ENCODE measurements around the gene SH3YL1.

The SH3YL1 gene

GRCh38 chr2:282371-283263 lies 18.8 kb upstream of the SH3YL1 start:
- no peak for DNase-seq (ENCODE audit: low read depth in 3 of 3)

GRCh38 chr2:281381-281780 lies 17.5 kb upstream of the SH3YL1 start:
- no peak for DNase-seq (ENCODE audit: low read depth in 3 of 3)

- no peak for DNase-seq (ENCODE audit: low read depth in 3 of 3)
Observed at GRCh38 chr2:280650-281110, 16.8 kb upstream of the SH3YL1 start.

GRCh38 chr2:279956-280649 lies 16.3 kb upstream of the SH3YL1 start:
- no peak for DNase-seq (ENCODE audit: low read depth in 3 of 3)

- DNase-seq (ENCODE audit: low read depth in 3 of 3): no peak
Observed at GRCh38 chr2:279366-279765, 15.5 kb upstream of the SH3YL1 start.

- DNase-seq (ENCODE audit: low read depth in 3 of 3): no peak
Observed at GRCh38 chr2:278927-279320, 15.1 kb upstream of the SH3YL1 start.

GRCh38 chr2:278312-278926 lies 14.6 kb upstream of the SH3YL1 start:
- no peak for DNase-seq (ENCODE audit: low read depth in 3 of 3)

- DNase-seq (ENCODE audit: low read depth in 3 of 3): no peak
Observed at GRCh38 chr2:275466-275865, 11.6 kb upstream of the SH3YL1 start.

GRCh38 chr2:274503-274902 lies 10.7 kb upstream of the SH3YL1 start:
- DNase-seq (ENCODE audit: low read depth in 3 of 3): no peak

- DNase-seq (ENCODE audit: low read depth in 3 of 3): no peak
Observed at GRCh38 chr2:273333-273732, 9.5 kb upstream of the SH3YL1 start.

- no peak for DNase-seq (ENCODE audit: low read depth in 3 of 3)
Observed at GRCh38 chr2:271917-272316, 8.1 kb upstream of the SH3YL1 start.

- DNase-seq (ENCODE audit: low read depth in 3 of 3): no peak
Observed at GRCh38 chr2:270861-271260, 7.0 kb upstream of the SH3YL1 start.

GRCh38 chr2:269356-270030 lies 5.7 kb upstream of the SH3YL1 start:
- no peak for DNase-seq (ENCODE audit: low read depth in 3 of 3)

GRCh38 chr2:268323-268722 lies 4.5 kb upstream of the SH3YL1 start:
- DNase-seq (ENCODE audit: low read depth in 3 of 3): no peak

- peak; percentile 88 to 93 (median 91) for DNase-seq (ENCODE audit: low read depth in 3 of 3)
Observed at GRCh38 chr2:264493-265468, 949 bp upstream of the SH3YL1 start, which contains the start of gene ACP1. TSS of gene ACP1 (plus strand) at chr2:264947. CDS start at chr2:264965, 18 bp downstream.

GRCh38 chr2:263022-263738 lies 652 bp downstream of the SH3YL1 start:
- no peak for DNase-seq (ENCODE audit: low read depth in 3 of 3)

- no peak for DNase-seq (ENCODE audit: low read depth in 3 of 3)
Observed at GRCh38 chr2:262117-262516, 1.7 kb downstream of the SH3YL1 start.

GRCh38 chr2:260507-261161 lies 3.2 kb downstream of the SH3YL1 start:
- DNase-seq (ENCODE audit: low read depth in 3 of 3): no peak

- no peak for DNase-seq (ENCODE audit: low read depth in 3 of 3)
Observed at GRCh38 chr2:259789-260331, 4.0 kb downstream of the SH3YL1 start.

Measured in stimulated activated CD4-positive, alpha-beta T cell treated with anti-CD3 and anti-CD28 coated beads, TNF-alpha, amount 100 ng/mL, for 48 hours (primary cell).